A549 (cell line): ENCODE results near the gene SUN1. TPM values are rescaled to one million over a fixed set of nuclear protein-coding genes. Genes with fewer than 3 reads are reported as not detected.

ENCODE experiments used
- ATAC-seq, 2 experiments: fragments of 200-7000 bp in 1 of 2; fragments of >200 bp in 1 of 2; cut with Nextera tagmentation in 1 of 2; cut with Tn5 transposase in 1 of 2; 3 replicates each; pipeline versions ENCODE4 v1.8.0 to v1.9.1; 2018 to 2020; ENCODE audit warnings: mild to moderate bottlenecking in 1 of 2, moderate library complexity in 1 of 2
- CTCF ChIA-PET: fragments of 300-600 bp; sonication (Branson Sonifier 250); formaldehyde crosslinking; extraction: SDS; loops from one replicate; lab custom pipeline; 2021; ENCODE audit warnings: antibody characterized with exemption, inconsistent platforms; lab: Yijun Ruan, JAX
- POLR2A ChIA-PET: fragments of 350-600 bp; formaldehyde crosslinking; extraction: SDS; loops from one replicate; lab custom pipeline; 2021; ENCODE audit warnings: antibody characterized with exemption, inconsistent platforms; lab: Yijun Ruan, JAX
- DNase-seq, 2 experiments: peaks; one replicate each; pipeline versions ENCODE4 v3.0.0 to v3.0.0-alpha.2; 2011 to 2016; ENCODE audit warnings: low read depth in 1 of 2, low spot score in 1 of 2
- FAIRE-seq: peaks from 2 replicates; lab custom pipeline; 2011; peaks lifted over from hg19 to GRCh38; lab: Jason Lieb, UNC
- H3K27ac ChIP-seq, 2 experiments: fragments of >200 bp; sonication (Bioruptor Twin); formaldehyde crosslinking; 3 replicates each; pipeline ENCODE4 v1.5.1; 2016 to 2017
- H3K4me1 ChIP-seq: fragments of >200 bp; sonication (Bioruptor Twin); formaldehyde crosslinking; 3 replicates; pipeline ENCODE4 v1.6.1; 2016
- H3K4me2 ChIP-seq: fragments of >200 bp; sonication (Bioruptor Twin); formaldehyde crosslinking; 3 replicates; pipeline ENCODE4 v1.6.1; 2016
- H3K4me3 ChIP-seq: fragments of >200 bp; sonication (Bioruptor Twin); formaldehyde crosslinking; 3 replicates; pipeline ENCODE4 v1.5.1; 2016
- H3K9me3 ChIP-seq: fragments of >200 bp; sonication (Bioruptor Twin); formaldehyde crosslinking; 3 replicates; pipeline ENCODE4 v1.6.1; 2016
- ATOH8 ChIP-seq: fragments of 250-450 bp; sonication (Bioruptor Pico); IDR thresholded peaks from 2 replicates; pipeline ENCODE4 v1.5.0; 2020; ENCODE audit warnings: low read depth, mild to moderate bottlenecking, moderate library complexity
- BHLHE40 ChIP-seq: IDR thresholded peaks from 2 replicates; pipeline ENCODE4 v1.6.1; 2012; ENCODE audit warnings: low read depth, low read length, inconsistent platforms
- E2F6 ChIP-seq: IDR thresholded peaks from 2 replicates; pipeline ENCODE4 v1.6.1; 2012; ENCODE audit warnings: low read depth, borderline replicate concordance
- EP300 ChIP-seq, 2 experiments: fragments of >200 bp; sonication (Bioruptor Twin); formaldehyde crosslinking; IDR thresholded peaks; 2 replicates in 1 of 2; 3 replicates in 1 of 2; pipeline ENCODE4 v1.6.1; 2016 to 2017
- FOSL2 ChIP-seq, 2 experiments: fragments of 450-650 bp in 1 of 2; fragments of >200 bp in 1 of 2; sonication (Bioruptor Twin) in 1 of 2; formaldehyde crosslinking; IDR thresholded peaks; 2 replicates each; pipeline versions ENCODE4 v1.5.0 to v1.6.1; 2016 to 2020; ENCODE audit warnings: mild to moderate bottlenecking in 1 of 2, moderate library complexity in 1 of 2
- GATA3 ChIP-seq: IDR thresholded peaks from 2 replicates; pipeline ENCODE4 v1.6.1; 2012; ENCODE audit warnings: borderline replicate concordance
- HES2 ChIP-seq: fragments of >200 bp; sonication (Bioruptor Twin); formaldehyde crosslinking; IDR thresholded peaks from 2 replicates; pipeline ENCODE4 v1.6.1; 2016
- HEYL ChIP-seq: fragments of 250-450 bp; sonication (Bioruptor Pico); IDR thresholded peaks from 2 replicates; pipeline ENCODE4 v1.8.0; 2021; ENCODE audit warnings: mild to moderate bottlenecking, moderate library complexity
- JUN ChIP-seq, 2 experiments: fragments of >200 bp; sonication (Bioruptor Twin); formaldehyde crosslinking; IDR thresholded peaks; 2 replicates in 1 of 2; 3 replicates in 1 of 2; pipeline ENCODE4 v1.6.1; 2016 to 2017
- MAX ChIP-seq: IDR thresholded peaks from 2 replicates; pipeline ENCODE4 v1.6.1; 2012
- MYC ChIP-seq: IDR thresholded peaks from 2 replicates; pipeline ENCODE4 v1.6.1; 2012; ENCODE audit warnings: mild to moderate bottlenecking, inconsistent platforms, low read length, improper control_type of control experiment, borderline replicate concordance
- NPAS2 ChIP-seq: fragments of 250-450 bp; sonication (Bioruptor Pico); IDR thresholded peaks from 2 replicates; pipeline ENCODE4 v1.8.0; 2022; ENCODE audit warnings: mild to moderate bottlenecking, moderate library complexity, borderline replicate concordance
- PBX3 ChIP-seq: IDR thresholded peaks from 2 replicates; pipeline ENCODE4 v1.6.1; 2012
- PHF8 ChIP-seq: fragments of 200-600 bp; sonication (generic); IDR thresholded peaks from 2 replicates; pipeline ENCODE4 v1.6.1; 2016; ENCODE audit warnings: low read depth, mild to moderate bottlenecking, antibody characterized with exemption, moderate library complexity, borderline replicate concordance
- POLR2A ChIP-seq: IDR thresholded peaks from 2 replicates; pipeline ENCODE4 v1.6.1; 2012; ENCODE audit warnings: mild to moderate bottlenecking, low read length
- REST ChIP-seq: fragments of 200-600 bp; sonication (generic); IDR thresholded peaks from 2 replicates; pipeline ENCODE4 v1.6.1; 2016; ENCODE audit warnings: antibody characterized with exemption, mild to moderate bottlenecking, moderate library complexity
- RNF2 ChIP-seq: fragments of 200-600 bp; sonication (generic); IDR thresholded peaks from 2 replicates; pipeline ENCODE4 v1.6.1; 2016; ENCODE audit warnings: low read depth, mild to moderate bottlenecking, antibody characterized with exemption, moderate library complexity, borderline replicate concordance
- WGBS: methylation state at CpG from one replicate; pipeline ENCODE4 v1.1.6; 2017; ENCODE audit errors: missing lambda C conversion rate; 5-methylcytosine and 5-hydroxymethylcytosine counted together
- polyA plus RNA-seq, 4 experiments: library from polyadenylated mRNA; depleted of rRNA in 3 of 4; stranded (reverse); fragments of >200 nt; fragmentation: RNase III in 1 of 4; extraction: RNeasy Plus Mini Kit Qiagen cat#74134 plus additional on column Dnase treatment in 1 of 4; gene quantifications; 2 replicates in 3 of 4; 3 replicates in 1 of 4; pipeline ENCODE4 v1.2.3, GENCODE V29; 2011 to 2017
- TF ChIP-seq, protein P1 (sequence below): fragments of 450-650 bp; IDR thresholded peaks from 2 replicates; pipeline ENCODE4 v1.6.1; 2014; ENCODE audit warnings: antibody characterized with exemption
- TF ChIP-seq, protein P2 (sequence below): fragments of >200 bp; sonication (Bioruptor Twin); formaldehyde crosslinking; IDR thresholded peaks from 3 replicates; pipeline ENCODE4 v1.6.1; 2016
- TF ChIP-seq, protein P3 (sequence below): fragments of >200 bp; sonication (Bioruptor Twin); formaldehyde crosslinking; IDR thresholded peaks from 3 replicates; pipeline ENCODE4 v1.5.1; 2016

Gene SUN1
- polyA plus RNA-seq, 2 of the 4 experiments (the other 2 are of a cell fraction), result 60.7 to 130 TPM

DNA sequence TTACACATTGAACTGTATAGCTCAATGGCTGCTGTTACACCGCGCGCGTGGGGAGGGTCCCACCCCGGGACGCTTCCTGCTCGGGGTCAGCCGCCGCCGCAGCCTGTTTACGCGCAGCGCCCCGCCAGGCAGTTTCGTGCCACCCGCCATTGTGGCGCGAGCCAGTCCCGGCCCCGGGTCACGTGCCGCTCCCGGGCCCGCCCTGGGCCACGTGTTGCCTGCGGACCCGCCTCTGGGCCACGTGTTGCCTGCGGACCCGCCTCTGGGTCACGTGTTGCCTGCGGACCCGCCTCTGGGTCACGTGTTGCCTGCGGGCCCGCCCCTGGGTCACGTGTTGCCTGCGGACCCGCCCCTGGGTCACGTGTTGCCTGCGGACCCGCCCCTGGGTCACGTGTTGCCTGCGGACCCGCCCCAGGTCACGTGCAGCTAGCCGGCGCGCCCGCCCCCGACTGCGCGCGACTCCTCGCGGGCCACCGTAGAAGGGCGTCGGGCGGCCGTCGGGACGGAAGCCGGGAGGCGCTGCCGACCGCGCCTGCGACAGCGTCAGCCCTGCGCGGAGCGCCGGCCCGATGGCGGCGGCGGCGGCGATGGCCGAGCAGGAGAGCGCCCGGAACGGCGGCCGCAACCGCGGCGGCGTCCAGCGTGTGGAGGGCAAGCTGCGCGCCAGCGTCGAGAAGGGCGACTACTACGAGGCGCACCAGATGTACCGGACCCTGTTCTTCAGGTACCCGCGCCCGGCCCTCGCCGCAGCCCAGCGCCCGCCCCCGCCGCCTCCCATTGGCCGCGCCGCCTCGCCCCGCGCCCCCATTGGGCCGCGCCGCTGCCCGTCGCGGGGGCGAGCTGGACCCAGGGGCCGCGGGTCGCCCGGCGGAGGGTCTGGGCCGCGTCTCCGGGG, 44.0 kb downstream of the SUN1 start, which contains the start of gene GET4:
TSS of gene GET4 (plus strand) at position 478 of the 895 bp plus-strand sequence. CDS start at position 570, 92 bp downstream.
- CTCF ChIA-PET, result interaction anchor here (0.8 to 7.1 kb wide), 4 partner anchors 24 to 555 kb away, joined by 3 to 117 read pairs (median 4); no protein-coding TSS in a partner anchor
- peak within 1 kb of the TSS; percentile 93 to 97 for H3K27ac ChIP-seq
- peak; percentile 79 to 96 for DNase-seq
- FAIRE-seq, result no peak
- TF ChIP-seq, protein P1, sequence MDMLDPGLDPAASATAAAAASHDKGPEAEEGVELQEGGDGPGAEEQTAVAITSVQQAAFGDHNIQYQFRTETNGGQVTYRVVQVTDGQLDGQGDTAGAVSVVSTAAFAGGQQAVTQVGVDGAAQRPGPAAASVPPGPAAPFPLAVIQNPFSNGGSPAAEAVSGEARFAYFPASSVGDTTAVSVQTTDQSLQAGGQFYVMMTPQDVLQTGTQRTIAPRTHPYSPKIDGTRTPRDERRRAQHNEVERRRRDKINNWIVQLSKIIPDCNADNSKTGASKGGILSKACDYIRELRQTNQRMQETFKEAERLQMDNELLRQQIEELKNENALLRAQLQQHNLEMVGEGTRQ, result peak; percentile 97
- no peak for TF ChIP-seq HES2
- TF ChIP-seq PBX3, result peak; percentile 78
- TF ChIP-seq ATOH8 (CRISPR knock-in tag), result no peak
- peak; percentile 94 for TF ChIP-seq MYC
- TF ChIP-seq NPAS2, result peak; percentile 96
- TF ChIP-seq POLR2A, result peak; percentile 79
- TF ChIP-seq BHLHE40, result peak; percentile 98
- no peak for TF ChIP-seq HEYL (CRISPR knock-in tag)
- peak; percentile 93 for TF ChIP-seq E2F6
- TF ChIP-seq, protein P2, sequence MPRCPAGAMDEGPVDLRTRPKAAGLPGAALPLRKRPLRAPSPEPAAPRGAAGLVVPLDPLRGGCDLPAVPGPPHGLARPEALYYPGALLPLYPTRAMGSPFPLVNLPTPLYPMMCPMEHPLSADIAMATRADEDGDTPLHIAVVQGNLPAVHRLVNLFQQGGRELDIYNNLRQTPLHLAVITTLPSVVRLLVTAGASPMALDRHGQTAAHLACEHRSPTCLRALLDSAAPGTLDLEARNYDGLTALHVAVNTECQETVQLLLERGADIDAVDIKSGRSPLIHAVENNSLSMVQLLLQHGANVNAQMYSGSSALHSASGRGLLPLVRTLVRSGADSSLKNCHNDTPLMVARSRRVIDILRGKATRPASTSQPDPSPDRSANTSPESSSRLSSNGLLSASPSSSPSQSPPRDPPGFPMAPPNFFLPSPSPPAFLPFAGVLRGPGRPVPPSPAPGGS, result peak; percentile 81
- no peak for TF ChIP-seq RNF2
- peak; percentile 71; the same call in 1 of the 2 replicates for TF ChIP-seq PHF8
- no peak for TF ChIP-seq FOSL2 (IDR thresholded peaks at IDR 0.05)
- TF ChIP-seq FOSL2 (CRISPR knock-in tag; IDR thresholded peaks at IDR 0.05), result peak; percentile 3; the same call in 1 of the 2 replicates
- TF ChIP-seq, protein P3, sequence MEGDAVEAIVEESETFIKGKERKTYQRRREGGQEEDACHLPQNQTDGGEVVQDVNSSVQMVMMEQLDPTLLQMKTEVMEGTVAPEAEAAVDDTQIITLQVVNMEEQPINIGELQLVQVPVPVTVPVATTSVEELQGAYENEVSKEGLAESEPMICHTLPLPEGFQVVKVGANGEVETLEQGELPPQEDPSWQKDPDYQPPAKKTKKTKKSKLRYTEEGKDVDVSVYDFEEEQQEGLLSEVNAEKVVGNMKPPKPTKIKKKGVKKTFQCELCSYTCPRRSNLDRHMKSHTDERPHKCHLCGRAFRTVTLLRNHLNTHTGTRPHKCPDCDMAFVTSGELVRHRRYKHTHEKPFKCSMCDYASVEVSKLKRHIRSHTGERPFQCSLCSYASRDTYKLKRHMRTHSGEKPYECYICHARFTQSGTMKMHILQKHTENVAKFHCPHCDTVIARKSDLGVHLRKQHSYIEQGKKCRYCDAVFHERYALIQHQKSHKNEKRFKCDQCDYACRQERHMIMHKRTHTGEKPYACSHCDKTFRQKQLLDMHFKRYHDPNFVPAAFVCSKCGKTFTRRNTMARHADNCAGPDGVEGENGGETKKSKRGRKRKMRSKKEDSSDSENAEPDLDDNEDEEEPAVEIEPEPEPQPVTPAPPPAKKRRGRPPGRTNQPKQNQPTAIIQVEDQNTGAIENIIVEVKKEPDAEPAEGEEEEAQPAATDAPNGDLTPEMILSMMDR, result peak; percentile 24; the same call in 2 of the 3 replicates
- no peak for TF ChIP-seq EP300 (IDR thresholded peaks at IDR 0.05)
- peak; percentile 86 to 97 for TF ChIP-seq JUN (IDR thresholded peaks at IDR 0.05)
- TF ChIP-seq MAX, result peak; percentile 97
- TF ChIP-seq REST, result peak; percentile 67
- TF ChIP-seq GATA3, result peak; percentile 54
- WGBS, result under 1% methylated on average over 19 of the region's 129 CpGs
- no peaks in the 10 kb centered on the region for H3K9me3 ChIP-seq
- H3K4me3 ChIP-seq, result peak within 1 kb of the TSS; percentile 69
- POLR2A ChIA-PET, result interaction anchor here (1.0 kb wide), 3 partner anchors 21 to 76 kb away, joined by 3 to 5 read pairs (median 3); no protein-coding TSS in a partner anchor
- peak; percentile 87 to 89 for ATAC-seq
- peak within 1 kb of the TSS; percentile 92 for H3K4me2 ChIP-seq
- H3K4me1 ChIP-seq, result peaks cover 22% of the 10 kb centered on the region
